ENCODE results near the gene ZP2. TPM values are rescaled to one million over a fixed set of nuclear protein-coding genes. Genes with fewer than 3 reads are reported as not detected.
"Not testable (repeated sequence)": the region's sequence is repeated elsewhere in the genome, so short reads cannot be mapped to it uniquely, and the experiment has no call there.

Gene ZP2
- total and polyA plus RNA-seq, 2 of the 4 experiments (the other 2 are of a cell fraction) = not detected

DNA sequence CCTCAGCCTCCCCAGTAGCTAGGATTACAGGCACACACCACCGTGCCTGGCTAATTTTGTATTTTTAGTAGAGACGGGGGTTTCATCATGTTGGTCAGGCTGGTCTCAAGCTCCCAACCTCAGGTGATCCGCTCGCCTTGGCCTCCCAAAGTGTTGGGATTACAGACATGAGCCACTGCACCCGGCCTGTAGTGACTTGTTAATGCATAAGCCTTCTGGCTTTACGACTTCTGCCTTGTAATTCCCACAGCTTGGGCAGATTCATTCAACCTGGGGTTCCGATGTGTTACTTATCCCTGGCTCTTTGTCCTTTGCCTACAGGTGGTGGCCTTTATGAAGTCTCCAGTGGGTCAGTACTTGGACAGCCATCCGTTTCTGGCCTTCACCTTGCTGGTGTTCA lies 41.3 kb downstream of the ZP2 start:
- H2AFZ ChIP-seq (replicated peaks; ENCODE audit: low read length, poor library complexity); BruUV-seq (replicated peaks); dilution Hi-C loops (cut with HindIII; ENCODE audit: low sequenced_read_pairs, unreplicated experiment); POLR2A ChIA-PET (ENCODE audit: unreplicated experiment); H3K23ac ChIP-seq (ENCODE audit: low read depth, low read length); H3K4me2 ChIP-seq (ENCODE audit: low read depth, low read length); DNase-seq; H2BK5ac ChIP-seq (ENCODE audit: low read depth, low read length, poor library complexity, severe bottlenecking); H3K18ac ChIP-seq (ENCODE audit: low read depth, low read length); H3K4me3 ChIP-seq (ENCODE audit: insufficient read depth, low read depth, low read length); H4K91ac ChIP-seq (ENCODE audit: insufficient read depth, low read depth, low read length); H2BK20ac ChIP-seq (ENCODE audit: low read depth, low read length); H2AK9ac ChIP-seq (replicated peaks; ENCODE audit: low read depth, low read length, poor library complexity); H3K56ac ChIP-seq (ENCODE audit: extremely low read depth, insufficient read depth, low read length); H2BK120ac ChIP-seq (ENCODE audit: low read depth, low read length); H2BK15ac ChIP-seq (ENCODE audit: low read depth, low read length); H3K4ac ChIP-seq (ENCODE audit: low read depth, low read length); H3K27me3 ChIP-seq (ENCODE audit: control insufficient read depth, insufficient read depth, low read length); H4K5ac ChIP-seq (ENCODE audit: low read depth, low read length); H3K9ac ChIP-seq (ENCODE audit: low read depth, low read length); H3K27ac ChIP-seq (ENCODE audit: insufficient read depth, low read length); ATAC-seq (ENCODE audit: low read depth); intact Hi-C loops (cut with micrococcal nuclease); H4K8ac ChIP-seq (ENCODE audit: low read depth in 2 of 2, low read length in 2 of 2); H3K14ac ChIP-seq (replicated peaks; ENCODE audit: low read depth, low read length); H2AK5ac ChIP-seq (ENCODE audit: low read depth, low read length); H3K9me3 ChIP-seq (ENCODE audit: control insufficient read depth, insufficient read depth, low read length): not testable (repeated sequence)
- in situ Hi-C loops (cut with MboI; ENCODE audit: low sequenced_read_pairs) = loop anchor here (25.0 kb wide), 1 partner anchor 1167 kb away; no protein-coding TSS in a partner anchor
- Histone ChIP-seq H4K20me1 (ENCODE audit: insufficient read depth, low read length) (peaks cover 17% of the 10 kb centered on the region), H3K4me1 (ENCODE audit: control insufficient read depth, insufficient read depth, low read length) (peaks cover 13% of the 10 kb centered on the region), H3K9me1 (ENCODE audit: insufficient read depth, low read length) (peaks cover 20% of the 10 kb centered on the region), H3K79me1 (ENCODE audit: low read depth in 1 of 2, low read length in 2 of 2) (peaks cover 6 to 22% of the 10 kb centered on the region in 2 experiments; a peak in 3 of 4 replicates), H3K36me3 (ENCODE audit: control insufficient read depth, insufficient read depth, low read length) (peaks cover 39% of the 10 kb centered on the region)
- CTCF ChIA-PET = interaction anchor here (0.7 to 1.0 kb wide), 3 partner anchors 27 to 130 kb away, joined by 3 to 7 read pairs (median 5); no protein-coding TSS in a partner anchor
- WGBS, 2 experiments (ENCODE audit: extremely low coverage in 2 of 2, insufficient read length in 1 of 2) = 93% methylated on average over 3 of the region's 8 CpGs; no CpG with 5 or more reads in 1 of the 2 experiments
